ENCODE data around the gene P2RX2.

DNA sequence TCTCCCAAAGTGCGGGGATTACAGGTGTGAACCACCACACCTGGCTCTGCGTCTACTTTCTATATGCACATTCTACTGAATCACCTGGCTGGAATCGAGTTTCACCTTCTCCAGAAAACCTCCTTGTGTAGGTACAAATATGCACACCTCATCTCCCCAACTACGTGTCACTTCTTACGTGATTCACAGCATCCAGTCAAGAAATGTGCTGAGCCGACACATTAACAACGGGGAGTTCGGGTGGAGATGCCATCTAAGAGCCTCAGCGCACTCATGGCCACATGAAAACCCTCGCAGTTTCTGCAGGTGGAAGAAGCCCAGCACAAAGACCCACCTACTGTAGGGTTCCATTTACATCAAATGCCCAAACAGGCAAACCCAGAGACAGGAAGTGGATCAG, 29.3 kb downstream of the P2RX2 start:
- TF ChIP-seq RAD21 (IDR thresholded peaks at IDR 0.05), result no peak
- TF ChIP-seq, protein P1, sequence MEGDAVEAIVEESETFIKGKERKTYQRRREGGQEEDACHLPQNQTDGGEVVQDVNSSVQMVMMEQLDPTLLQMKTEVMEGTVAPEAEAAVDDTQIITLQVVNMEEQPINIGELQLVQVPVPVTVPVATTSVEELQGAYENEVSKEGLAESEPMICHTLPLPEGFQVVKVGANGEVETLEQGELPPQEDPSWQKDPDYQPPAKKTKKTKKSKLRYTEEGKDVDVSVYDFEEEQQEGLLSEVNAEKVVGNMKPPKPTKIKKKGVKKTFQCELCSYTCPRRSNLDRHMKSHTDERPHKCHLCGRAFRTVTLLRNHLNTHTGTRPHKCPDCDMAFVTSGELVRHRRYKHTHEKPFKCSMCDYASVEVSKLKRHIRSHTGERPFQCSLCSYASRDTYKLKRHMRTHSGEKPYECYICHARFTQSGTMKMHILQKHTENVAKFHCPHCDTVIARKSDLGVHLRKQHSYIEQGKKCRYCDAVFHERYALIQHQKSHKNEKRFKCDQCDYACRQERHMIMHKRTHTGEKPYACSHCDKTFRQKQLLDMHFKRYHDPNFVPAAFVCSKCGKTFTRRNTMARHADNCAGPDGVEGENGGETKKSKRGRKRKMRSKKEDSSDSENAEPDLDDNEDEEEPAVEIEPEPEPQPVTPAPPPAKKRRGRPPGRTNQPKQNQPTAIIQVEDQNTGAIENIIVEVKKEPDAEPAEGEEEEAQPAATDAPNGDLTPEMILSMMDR (IDR thresholded peaks at IDR 0.05; ENCODE audit: low read depth, low read length, missing input control), result no peak

Data from liver (tissue), 3 donors.